ENCODE data around the gene SYT17. TPM values are rescaled to one million over a fixed set of nuclear protein-coding genes. Genes with fewer than 3 reads are reported as not detected.

The SYT17 gene
- total RNA-seq, 1 experiment from 2014 or later, result 36.6 TPM

- no peak overlapping the region for H2AFZ ChIP-seq
- intact Hi-C loops (cut with micrococcal nuclease; ENCODE audit: unreplicated experiment), result no loop called here
- H3F3A ChIP-seq (ENCODE audit: insufficient read depth, low read depth), result peaks cover 4% of the 10 kb centered on the region; the same call in 1 of the 2 replicates
- peaks cover 8% of the 10 kb centered on the region for H3K9me3 ChIP-seq (ENCODE audit: insufficient read depth, low read depth)
- no peaks in the 10 kb centered on the region for H3K27me3 ChIP-seq (ENCODE audit: insufficient read depth, low read depth)
- H3K4me1 ChIP-seq (replicated peaks; ENCODE audit: insufficient read depth), result peaks cover 18% of the 10 kb centered on the region
- no peaks in the 10 kb centered on the region for H3K79me2 ChIP-seq (ENCODE audit: low read depth)
- no peak overlapping the region for H3K27ac ChIP-seq
- no peak overlapping the region for H3K4me3 ChIP-seq
- BruUV-seq (replicated peaks), result no TSS peak
- H3K36me3 ChIP-seq (ENCODE audit: low read depth), result peaks cover 20% of the 10 kb centered on the region
- no peaks in the 10 kb centered on the region for H3K9me2 ChIP-seq (ENCODE audit: insufficient read depth)
- H4K20me1 ChIP-seq (ENCODE audit: insufficient read depth), result no peaks in the 10 kb centered on the region
- DNase-seq, result no peak
- CTCF ChIA-PET, result interaction anchor here (0.6 kb wide), 1 partner anchor 44 kb away, joined by 4 read pairs; no protein-coding TSS in a partner anchor
- POLR2A ChIA-PET (ENCODE audit: unreplicated experiment), result interaction anchor here (0.6 kb wide), 1 partner anchor 265 kb away, joined by 4 read pairs; no protein-coding TSS in a partner anchor
- no peak overlapping the region for H3K4me2 ChIP-seq
- TF ChIP-seq, protein P1, sequence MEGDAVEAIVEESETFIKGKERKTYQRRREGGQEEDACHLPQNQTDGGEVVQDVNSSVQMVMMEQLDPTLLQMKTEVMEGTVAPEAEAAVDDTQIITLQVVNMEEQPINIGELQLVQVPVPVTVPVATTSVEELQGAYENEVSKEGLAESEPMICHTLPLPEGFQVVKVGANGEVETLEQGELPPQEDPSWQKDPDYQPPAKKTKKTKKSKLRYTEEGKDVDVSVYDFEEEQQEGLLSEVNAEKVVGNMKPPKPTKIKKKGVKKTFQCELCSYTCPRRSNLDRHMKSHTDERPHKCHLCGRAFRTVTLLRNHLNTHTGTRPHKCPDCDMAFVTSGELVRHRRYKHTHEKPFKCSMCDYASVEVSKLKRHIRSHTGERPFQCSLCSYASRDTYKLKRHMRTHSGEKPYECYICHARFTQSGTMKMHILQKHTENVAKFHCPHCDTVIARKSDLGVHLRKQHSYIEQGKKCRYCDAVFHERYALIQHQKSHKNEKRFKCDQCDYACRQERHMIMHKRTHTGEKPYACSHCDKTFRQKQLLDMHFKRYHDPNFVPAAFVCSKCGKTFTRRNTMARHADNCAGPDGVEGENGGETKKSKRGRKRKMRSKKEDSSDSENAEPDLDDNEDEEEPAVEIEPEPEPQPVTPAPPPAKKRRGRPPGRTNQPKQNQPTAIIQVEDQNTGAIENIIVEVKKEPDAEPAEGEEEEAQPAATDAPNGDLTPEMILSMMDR (conservative IDR thresholded peaks at IDR 0.05), result peak; percentile 74
- TF ChIP-seq EZH2 (IDR thresholded peaks at IDR 0.05; ENCODE audit: low read depth), result no peak
These were observed 55.5 kb downstream of the SYT17 start for GRCh38 chr16:19223235-19224170.

DNA sequence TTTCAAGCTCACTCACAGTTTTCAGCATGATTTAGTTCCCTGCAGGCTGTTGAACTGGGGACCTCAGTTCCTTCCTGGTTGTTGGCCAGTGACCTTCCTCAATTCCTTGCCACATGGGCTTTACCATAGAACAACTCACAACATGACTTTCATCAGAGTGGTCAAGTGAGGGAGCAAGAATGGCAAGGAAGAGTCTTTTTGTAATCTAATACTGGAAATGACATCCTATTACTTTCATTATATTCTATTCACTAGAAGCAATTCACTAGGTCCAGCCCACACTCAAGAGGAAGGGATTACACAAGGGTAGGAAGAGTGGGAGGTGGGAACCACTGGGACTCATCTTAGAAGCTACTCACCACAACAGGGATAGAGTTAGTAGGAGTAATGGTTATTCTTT, 57.6 kb downstream of the SYT17 start:
- Histone ChIP-seq H3K27me3 (ENCODE audit: insufficient read depth, low read depth) (no peaks in the 10 kb centered on the region), H4K20me1 (ENCODE audit: insufficient read depth) (no peaks in the 10 kb centered on the region), H3K27ac (no peak overlapping the region), H3K79me2 (ENCODE audit: low read depth) (no peaks in the 10 kb centered on the region), H3K9me3 (ENCODE audit: insufficient read depth, low read depth) (peaks cover 8% of the 10 kb centered on the region), H3K4me1 (replicated peaks; ENCODE audit: insufficient read depth) (peaks cover 15% of the 10 kb centered on the region), H3K4me3 (no peak overlapping the region), H3K4me2 (no peak overlapping the region), H3F3A (ENCODE audit: insufficient read depth, low read depth) (peaks cover 1% of the 10 kb centered on the region; the same call in 1 of the 2 replicates), H2AFZ (no peak overlapping the region), H3K9me2 (ENCODE audit: insufficient read depth) (no peaks in the 10 kb centered on the region), H3K36me3 (ENCODE audit: low read depth) (peaks cover 20% of the 10 kb centered on the region)
- no TSS peak for BruUV-seq (replicated peaks)
- no peak for DNase-seq
- ChIA-PET CTCF (no interaction called here), POLR2A (ENCODE audit: unreplicated experiment) (no interaction called here)
- intact Hi-C loops (cut with micrococcal nuclease; ENCODE audit: unreplicated experiment), result no loop called here
- no peak for TF ChIP-seq EZH2 (IDR thresholded peaks at IDR 0.05; ENCODE audit: low read depth)
- TF ChIP-seq, protein P1 (conservative IDR thresholded peaks at IDR 0.05), result no peak

- Histone ChIP-seq H2AFZ (no peak overlapping the region), H3K4me2 (no peak overlapping the region), H3F3A (ENCODE audit: insufficient read depth, low read depth) (no peaks in the 10 kb centered on the region), H3K9me3 (ENCODE audit: insufficient read depth, low read depth) (peaks cover 8% of the 10 kb centered on the region), H3K27me3 (ENCODE audit: insufficient read depth, low read depth) (no peaks in the 10 kb centered on the region), H3K36me3 (ENCODE audit: low read depth) (peaks cover 20% of the 10 kb centered on the region), H3K4me1 (replicated peaks; ENCODE audit: insufficient read depth) (peaks cover 5% of the 10 kb centered on the region), H3K4me3 (no peak overlapping the region), H4K20me1 (ENCODE audit: insufficient read depth) (no peaks in the 10 kb centered on the region), H3K27ac (no peak overlapping the region), H3K79me2 (ENCODE audit: low read depth) (no peaks in the 10 kb centered on the region), H3K9me2 (ENCODE audit: insufficient read depth) (no peaks in the 10 kb centered on the region)
- TF ChIP-seq, protein P1 (conservative IDR thresholded peaks at IDR 0.05), result no peak
- no peak for TF ChIP-seq EZH2 (IDR thresholded peaks at IDR 0.05; ENCODE audit: low read depth)
- CTCF ChIA-PET, result interaction anchor here (0.6 to 0.7 kb wide), 2 partner anchors 91 to 198 kb away, joined by 4 to 14 read pairs; no protein-coding TSS in a partner anchor
- DNase-seq, result no peak
- intact Hi-C loops (cut with micrococcal nuclease; ENCODE audit: unreplicated experiment), result no loop called here
- BruUV-seq (replicated peaks), result no TSS peak
- POLR2A ChIA-PET (ENCODE audit: unreplicated experiment), result interaction anchor here (0.6 kb wide), 1 partner anchor 136 kb away, joined by 12 read pairs; no protein-coding TSS in a partner anchor
These were observed 59.6 kb downstream of the SYT17 start for GRCh38 chr16:19227643-19228042.

All from PC-9 (cell line).